HG03571 (cell line): Measurements from ENCODE around the gene CARD11.
A peak's percentile ranks its signal among the peaks of the same experiment; 100 is the strongest.

Source experiments
- ATAC-seq: cut with Tn5 transposase; IDR thresholded peaks from one replicate; pipeline ENCODE4 v1.9.1; 2021; ENCODE audit not compliant: unreplicated experiment

CARD11 gene

GRCh38 chr7:2880874-2881533 is 162.7 kb downstream of the CARD11 start:
- ATAC-seq, result no peak

- ATAC-seq, result no peak
Measured at GRCh38 chr7:2880051-2880450, 163.6 kb downstream of the CARD11 start.

GRCh38 chr7:2879354-2879753 is 164.3 kb downstream of the CARD11 start:
- no peak for ATAC-seq

GRCh38 chr7:2878306-2878705 is 165.4 kb downstream of the CARD11 start:
- no peak for ATAC-seq

GRCh38 chr7:2876031-2876731 is 167.5 kb downstream of the CARD11 start:
- no peak for ATAC-seq

- no peak for ATAC-seq
Measured at GRCh38 chr7:2873686-2874551, 169.7 kb downstream of the CARD11 start.

GRCh38 chr7:2873146-2873545 is 170.5 kb downstream of the CARD11 start:
- ATAC-seq, result no peak

- ATAC-seq, result no peak
Measured at GRCh38 chr7:2872296-2872874, 171.3 kb downstream of the CARD11 start.

GRCh38 chr7:2870471-2870931 is 173.2 kb downstream of the CARD11 start:
- no peak for ATAC-seq

- ATAC-seq, result no peak
Measured at GRCh38 chr7:2869981-2870380, 173.7 kb downstream of the CARD11 start.

- no peak for ATAC-seq
Measured at GRCh38 chr7:2866601-2867000, 177.1 kb downstream of the CARD11 start.

- ATAC-seq, result no peak
Measured at GRCh38 chr7:2864999-2865670, 178.5 kb downstream of the CARD11 start.

- no peak for ATAC-seq
Measured at GRCh38 chr7:2864204-2864985, 179.3 kb downstream of the CARD11 start.

GRCh38 chr7:2863461-2864066 is 180.1 kb downstream of the CARD11 start:
- peak; percentile 97 for ATAC-seq

GRCh38 chr7:2862831-2863361 is 180.8 kb downstream of the CARD11 start:
- no peak for ATAC-seq

- no peak for ATAC-seq
Measured at GRCh38 chr7:2861509-2861908, 182.2 kb downstream of the CARD11 start.

GRCh38 chr7:2860627-2861133 is 183.0 kb downstream of the CARD11 start:
- ATAC-seq, result no peak

- ATAC-seq, result no peak
Measured at GRCh38 chr7:2859952-2860351, 183.7 kb downstream of the CARD11 start.

GRCh38 chr7:2858621-2859020 is 185.0 kb downstream of the CARD11 start:
- no peak for ATAC-seq
